GM19099 (cell line): ENCODE data around the gene CNTNAP4.

Experiments
- POLR2A ChIP-seq: IDR thresholded peaks from 3 replicates; pipeline ENCODE4 v1.6.1; 2011; ENCODE audit warnings: low read depth; ENCODE audit not compliant: insufficient read length; ENCODE audit errors: extremely low read depth

CNTNAP4 gene

GRCh38 chr16:76571755-76572154, 294.6 kb downstream of the CNTNAP4 start:
- TF ChIP-seq POLR2A = no peak

DNA sequence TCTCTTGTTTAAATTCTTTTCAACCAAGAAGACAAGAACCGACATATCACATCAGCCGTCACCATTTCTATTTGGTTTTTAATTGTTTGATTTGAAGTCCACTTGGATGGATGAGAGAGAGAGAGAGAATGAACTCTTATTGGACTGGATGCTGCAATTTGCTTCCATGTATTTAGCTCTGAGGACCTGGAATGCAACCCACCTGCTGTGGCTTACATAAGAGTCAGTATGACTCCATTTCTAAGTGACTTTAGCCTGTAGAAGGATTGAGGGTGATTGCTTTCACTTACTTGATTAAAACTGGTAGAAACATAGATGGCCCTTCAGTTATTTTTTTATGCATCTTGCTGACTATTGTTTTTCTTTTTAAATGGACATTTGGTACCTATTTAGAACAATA, 296.1 kb downstream of the CNTNAP4 start:
- TF ChIP-seq POLR2A = no peak

DNA sequence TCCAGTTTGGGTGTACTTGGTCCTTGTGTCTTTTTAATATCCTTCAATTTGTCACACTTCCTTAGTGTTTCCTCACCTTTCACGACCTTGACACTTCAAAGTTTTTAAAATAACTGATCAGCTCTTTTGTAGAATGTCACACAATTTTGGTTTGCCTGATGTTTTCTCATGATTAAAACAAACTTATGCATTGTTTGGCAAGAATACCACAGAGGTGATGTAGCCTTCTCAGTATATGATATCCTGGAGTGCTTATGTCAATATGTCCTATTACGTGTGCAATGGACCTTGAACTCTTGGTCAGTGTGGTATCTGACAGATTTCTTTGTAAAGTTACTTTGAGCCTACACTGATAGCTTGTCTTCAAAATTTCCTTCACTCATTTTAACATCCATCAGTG, 297.4 kb downstream of the CNTNAP4 start:
- no peak for TF ChIP-seq POLR2A

GRCh38 chr16:76576526-76576925, 299.3 kb downstream of the CNTNAP4 start:
- TF ChIP-seq POLR2A = no peak

GRCh38 chr16:76577003-76577402, 299.8 kb downstream of the CNTNAP4 start:
- peak; percentile 19 for TF ChIP-seq POLR2A

- no peak for TF ChIP-seq POLR2A
These were observed 302.2 kb downstream of the CNTNAP4 start for GRCh38 chr16:76579277-76579922.

- TF ChIP-seq POLR2A = no peak
These were observed 306.3 kb downstream of the CNTNAP4 start for GRCh38 chr16:76583466-76583865.

- no peak for TF ChIP-seq POLR2A
These were observed 306.7 kb downstream of the CNTNAP4 start for GRCh38 chr16:76583945-76584344.

DNA sequence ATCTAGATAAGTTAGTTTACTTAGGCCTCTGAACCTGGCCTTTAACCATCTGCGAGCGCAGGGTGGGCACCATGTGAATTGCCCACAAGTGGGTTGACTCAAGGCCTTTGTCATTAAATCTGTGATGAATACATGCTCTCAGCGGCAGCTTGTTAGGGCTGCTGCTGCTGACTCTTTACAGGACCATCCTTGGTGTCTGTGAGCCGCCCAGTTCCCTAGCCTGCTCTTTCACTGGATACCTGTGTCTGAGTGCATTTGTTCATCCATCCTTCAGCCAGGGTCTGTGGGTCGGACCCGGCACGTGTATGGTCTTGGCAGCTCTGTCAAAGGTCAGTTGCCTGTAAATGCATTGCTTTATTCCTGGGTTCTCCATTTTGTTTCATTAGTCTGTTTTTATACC, 321.3 kb downstream of the CNTNAP4 start:
- no peak for TF ChIP-seq POLR2A

GRCh38 chr16:76607317-76607716, 330.1 kb downstream of the CNTNAP4 start:
- TF ChIP-seq POLR2A = no peak
